DMS53 (cell line): ENCODE measurements around the gene PTN.
"Not testable (repeated sequence)": the region's sequence is repeated elsewhere in the genome, so short reads cannot be mapped to it uniquely, and the experiment has no call there.

Source experiments
- DNase-seq: peaks from one replicate; lab custom pipeline; 2025; lab: John Stamatoyannopoulos, UW

PTN gene

DNA sequence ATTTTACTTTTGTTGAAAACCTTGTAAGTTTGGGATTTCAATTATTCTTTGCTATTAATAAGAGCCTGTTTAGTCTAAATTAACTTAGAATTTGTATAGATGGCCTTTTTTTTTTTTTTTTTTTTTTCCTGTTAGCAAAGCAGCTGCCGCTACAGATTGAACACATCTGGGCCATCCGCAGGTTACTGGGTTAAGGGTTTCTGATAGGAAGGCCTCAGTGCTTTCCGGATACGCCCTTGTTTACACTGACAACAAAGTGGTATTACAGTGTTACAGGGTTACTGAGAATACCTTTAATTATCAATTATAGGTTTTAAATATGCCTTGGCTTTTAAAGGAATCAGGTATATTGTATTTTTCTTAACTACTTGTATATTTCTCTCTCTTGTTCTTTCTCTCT, 76.8 kb downstream of the PTN start:
- peak; percentile 73 for DNase-seq

- not testable (repeated sequence) for DNase-seq
Observed at GRCh38 chr7:137265480-137265879, 78.1 kb downstream of the PTN start.

- no peak for DNase-seq
Observed at GRCh38 chr7:137262599-137262998, 80.9 kb downstream of the PTN start.

- peak; percentile 45 for DNase-seq
Observed at GRCh38 chr7:137258552-137258951, 85.0 kb downstream of the PTN start.

- no peak for DNase-seq
Observed at GRCh38 chr7:137254766-137255165, 88.8 kb downstream of the PTN start.

- DNase-seq: no peak
Observed at GRCh38 chr7:137245890-137246289, 97.6 kb downstream of the PTN start.

DNA sequence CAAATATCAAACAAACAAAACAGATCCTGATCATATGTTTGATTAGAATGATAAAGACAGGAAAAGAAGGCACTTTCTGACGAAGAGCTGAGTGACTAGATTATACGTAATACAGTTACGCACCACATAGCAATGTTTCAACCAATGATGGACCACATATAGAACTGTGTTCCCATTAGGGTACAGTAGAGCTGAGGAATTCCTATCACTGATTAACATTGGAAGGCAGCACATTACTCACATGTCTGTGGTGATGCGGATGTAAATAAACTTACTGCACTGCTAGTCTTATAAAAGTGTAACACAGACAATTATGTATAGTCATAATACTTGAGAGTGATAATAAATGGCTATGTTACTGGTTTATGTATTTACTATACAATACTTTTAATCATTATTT, 98.3 kb downstream of the PTN start:
- no peak for DNase-seq

GRCh38 chr7:137243741-137244140, 99.8 kb downstream of the PTN start:
- no peak for DNase-seq

- no peak for DNase-seq
Observed at GRCh38 chr7:137242616-137243015, 100.9 kb downstream of the PTN start.

DNA sequence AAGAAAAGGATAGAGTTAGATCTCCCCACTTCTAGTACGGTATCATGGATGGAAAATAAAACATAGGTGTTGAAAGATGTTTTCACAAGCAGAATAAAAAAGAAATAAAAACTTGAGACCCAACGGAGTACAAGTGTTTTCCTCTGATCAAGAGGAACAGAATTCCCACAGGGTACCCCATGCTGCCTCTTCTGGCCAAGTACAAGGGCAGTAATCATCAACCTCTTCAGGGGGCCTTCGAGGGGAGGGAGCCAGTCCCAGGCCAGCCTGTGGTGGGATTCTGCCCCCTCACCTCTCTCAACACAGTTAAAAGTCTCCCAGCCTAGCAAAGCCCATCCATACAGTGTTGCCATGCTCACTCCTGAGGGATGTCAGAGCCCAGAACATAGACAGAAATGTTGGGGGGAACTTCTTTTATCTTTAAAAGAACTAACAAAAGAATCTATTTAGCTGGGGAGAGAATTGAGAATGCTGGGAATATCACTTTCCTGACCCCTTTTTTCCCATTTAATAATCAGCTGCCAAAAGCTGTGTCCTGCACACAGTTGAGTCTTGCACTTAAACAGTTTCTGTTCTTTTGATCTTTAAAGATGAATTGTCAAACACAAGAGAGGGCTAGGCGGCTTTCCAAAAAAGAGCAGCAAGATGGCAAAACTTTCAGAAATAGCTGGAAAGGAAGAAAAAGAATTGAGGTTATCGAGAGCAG, 101.7 kb downstream of the PTN start:
- no peak for DNase-seq

DNA sequence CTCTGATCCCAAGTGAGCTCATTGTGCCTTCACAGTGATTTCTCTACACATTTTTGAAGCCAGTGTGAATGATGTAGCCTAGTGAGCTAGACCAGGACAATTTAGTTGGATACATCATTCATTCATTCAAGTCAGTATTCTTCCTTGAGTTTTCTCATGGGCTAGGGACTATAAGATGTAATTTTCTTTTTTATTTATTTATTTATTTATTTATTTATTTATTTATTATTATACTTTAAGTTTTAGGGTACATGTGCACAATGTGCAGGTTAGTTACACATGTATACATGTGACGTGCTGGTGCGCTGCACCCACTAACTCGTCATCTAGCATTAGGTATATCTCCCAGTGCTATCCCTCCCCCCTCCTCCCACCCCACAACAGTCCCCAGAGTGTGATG, 104.3 kb downstream of the PTN start:
- not testable (repeated sequence) for DNase-seq

GRCh38 chr7:137235434-137235833, 108.1 kb downstream of the PTN start:
- DNase-seq: no peak

GRCh38 chr7:137231167-137231566, 112.4 kb downstream of the PTN start:
- no peak for DNase-seq

- no peak for DNase-seq
Observed at GRCh38 chr7:137221467-137221866, 122.1 kb downstream of the PTN start.

DNA sequence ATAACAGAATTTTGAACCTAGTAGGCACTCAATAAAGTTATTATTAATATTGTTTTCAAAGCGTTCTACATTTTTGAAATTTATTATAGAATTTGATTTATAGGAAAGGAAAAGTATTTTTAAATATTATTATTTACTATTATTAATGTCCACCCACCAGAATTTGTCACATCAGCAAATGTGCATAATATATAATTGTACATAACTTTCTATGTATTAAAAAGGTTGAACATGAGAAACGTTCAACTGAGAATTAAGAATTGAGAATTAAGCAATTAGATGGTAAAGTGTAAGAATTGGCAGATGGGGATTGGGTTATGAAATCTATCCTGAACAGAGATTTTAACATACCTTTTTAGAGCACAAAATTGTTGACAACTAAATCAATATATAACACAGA, 129.8 kb downstream of the PTN start:
- DNase-seq: no peak

DNA sequence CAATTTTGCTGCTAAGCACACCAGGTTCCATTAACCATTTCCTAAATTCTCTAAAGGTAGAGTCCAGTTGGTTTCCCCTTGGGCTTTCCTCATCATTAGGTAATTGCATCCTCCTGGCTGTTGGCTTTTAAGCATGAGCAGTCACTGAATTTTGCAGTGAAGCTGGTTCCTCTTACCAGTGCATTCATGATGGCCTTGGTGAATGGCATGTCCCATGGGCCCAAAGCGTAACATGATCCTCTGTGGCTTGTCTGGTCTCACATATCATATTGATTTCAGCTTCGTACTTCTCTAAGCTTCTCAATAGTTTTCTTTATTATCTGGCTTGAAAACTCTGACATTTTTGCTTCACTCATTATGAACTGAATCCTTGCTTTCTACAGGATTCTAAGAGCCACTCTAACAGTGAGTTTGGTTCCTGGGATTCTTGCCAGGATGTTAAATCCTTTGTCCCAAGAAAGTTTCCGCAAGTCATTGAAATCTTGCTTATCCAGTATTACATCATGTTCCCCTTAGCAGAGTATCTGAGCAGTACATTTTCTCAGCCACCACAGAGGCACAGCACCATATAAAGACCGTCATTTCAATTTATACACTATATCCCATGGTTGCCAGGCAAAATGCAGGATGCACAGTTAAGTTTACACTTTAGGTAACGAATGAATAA, 134.2 kb downstream of the PTN start:
- no peak for DNase-seq

GRCh38 chr7:137206770-137207169, 136.8 kb downstream of the PTN start:
- DNase-seq: no peak

GRCh38 chr7:137204246-137204645, 139.3 kb downstream of the PTN start:
- DNase-seq: no peak

GRCh38 chr7:137203351-137203750, 140.2 kb downstream of the PTN start:
- DNase-seq: no peak

DNA sequence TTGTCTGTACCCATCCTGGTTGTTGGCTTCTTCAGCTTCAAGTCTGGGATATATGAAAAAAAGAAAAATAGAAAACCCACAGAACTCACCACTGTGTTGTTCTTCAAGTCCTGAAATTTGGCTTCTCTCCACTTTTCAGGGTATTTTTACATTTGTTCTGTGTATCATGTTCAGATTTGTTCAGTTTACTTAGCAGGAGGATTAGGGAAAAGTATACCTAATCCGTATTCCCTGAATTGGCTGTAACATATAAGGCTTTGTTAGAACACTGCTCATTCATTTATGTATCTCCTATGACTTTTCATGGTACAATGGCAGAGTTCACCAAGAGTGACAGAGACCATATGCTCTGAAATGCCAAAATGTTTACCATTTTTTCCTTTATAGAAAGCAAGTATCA, 146.9 kb downstream of the PTN start:
- DNase-seq: no peak

DNA sequence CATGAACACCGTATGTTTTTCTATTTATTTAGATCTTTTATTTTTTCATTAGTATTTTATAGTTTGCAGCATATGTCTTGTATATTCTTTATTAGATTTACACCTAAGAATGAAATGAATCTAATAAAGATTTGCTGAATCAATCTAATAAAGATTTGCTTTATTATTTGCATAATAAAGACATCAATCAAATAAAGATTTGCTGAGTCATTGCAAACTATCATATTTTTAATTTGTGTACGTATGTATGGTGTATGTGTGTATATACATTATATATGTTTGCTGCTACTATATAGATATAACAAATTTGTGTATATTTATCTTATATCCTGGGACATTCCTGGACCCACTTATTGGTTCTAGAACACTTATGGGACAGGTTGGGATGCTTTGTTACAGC, 147.5 kb downstream of the PTN start:
- DNase-seq: no peak

DNA sequence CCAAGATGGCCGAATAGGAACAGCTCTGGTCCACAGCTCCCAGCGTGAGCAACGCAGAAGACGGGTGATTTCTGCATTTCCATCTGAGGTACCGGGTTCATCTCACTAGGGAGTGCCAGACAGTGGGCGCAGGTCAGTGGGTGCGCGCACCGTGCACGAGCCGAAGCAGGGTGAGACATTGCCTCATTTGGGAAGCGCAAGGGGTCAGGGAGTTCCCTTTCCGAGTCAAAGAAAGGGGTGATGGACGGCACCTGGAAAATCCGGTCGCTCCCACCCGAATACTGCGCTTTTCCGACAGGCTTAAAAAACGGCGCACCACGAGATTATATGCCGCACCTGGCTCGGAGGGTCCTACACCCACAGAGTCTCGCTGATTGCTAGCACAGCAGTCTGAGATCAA, 161.9 kb downstream of the PTN start:
- peak; percentile 79 for DNase-seq
